Adrenal gland (tissue), 12 donors: Measurements from ENCODE around the gene CDKN1A. TPM values are rescaled to one million over a fixed set of nuclear protein-coding genes. Genes with fewer than 3 reads are reported as not detected.

ENCODE experiments used
- DNase-seq, 7 donors: peaks; one replicate each; pipeline ENCODE4 v3.0.0-alpha.2; 2019 to 2020
- H3K27ac ChIP-seq, 5 donors: fragments of 200-600 bp; sonication (generic) in 4 of 5; 1 replicate in 3 of 5; 2 replicates in 2 of 5; pipeline versions ENCODE4 v1.5.1 to v1.8.0; 2016 to 2020; ENCODE audit warnings: mild to moderate bottlenecking in 1 of 5
- H3K27me3 ChIP-seq: fragments of 200-600 bp; 2 replicates; pipeline ENCODE4 v1.8.0; 2021
- H3K36me3 ChIP-seq, 2 donors: fragments of 200-600 bp; replicated peaks in 1 of 2; 1 replicate in 1 of 2; 2 replicates in 1 of 2; pipeline versions ENCODE4 v1.5.1 to v1.8.0; 2018 to 2022
- H3K4me1 ChIP-seq, 2 donors: fragments of 200-600 bp; replicated peaks in 1 of 2; 1 replicate in 1 of 2; 2 replicates in 1 of 2; pipeline versions ENCODE4 v1.5.1 to v1.8.0; 2018 to 2021
- H3K4me3 ChIP-seq, 4 donors: fragments of 200-600 bp; sonication (generic) in 3 of 4; one replicate each; pipeline ENCODE4 v1.5.1; 2016 to 2018
- H3K9me3 ChIP-seq, 3 donors: fragments of 200-600 bp; sonication (generic) in 1 of 3; replicated peaks in 1 of 3; 1 replicate in 2 of 3; 2 replicates in 1 of 3; pipeline versions ENCODE4 v1.5.1 to v1.8.0; 2016 to 2021
- CTCF ChIP-seq, 6 experiments: fragments of 450-650 bp in 4 of 6; fragments of 200-600 bp in 2 of 6; sonication (generic) in 1 of 6; IDR thresholded peaks; 1 replicate in 5 of 6; 2 replicates in 1 of 6; pipeline versions ENCODE4 v1.5.1 to v1.8.0; 2016 to 2021; ENCODE audit warnings: antibody characterized with exemption in 6 of 6, mild to moderate bottlenecking in 2 of 6, moderate library complexity in 1 of 6
- POLR2A ChIP-seq, 2 donors: fragments of 450-650 bp; IDR thresholded peaks; one replicate each; pipeline ENCODE4 v1.6.1; 2017; ENCODE audit warnings: antibody characterized with exemption in 2 of 2, mild to moderate bottlenecking in 2 of 2, moderate library complexity in 1 of 2
- WGBS, 4 donors: extraction: QIAGEN DNeasy Blood & Tissue Kit in 2 of 4; methylation state at CpG; one replicate each; pipeline versions ENCODE4 v1.1.5 to v1.1.7; 2013 to 2017; 5-methylcytosine and 5-hydroxymethylcytosine counted together
- intact Hi-C, 2 donors: fragments of 100-400 bp; cut with DNase I; formaldehyde crosslinking; loops; one replicate each; pipeline versions ENCODE4 v1.14.1 to v1.15.0; 2022 to 2023
- polyA plus RNA-seq, 3 donors: library from polyadenylated mRNA; stranded (reverse); fragments of 200-250 nt in 2 of 3; fragments of 350-450 nt in 1 of 3; fragmentation: Illumina TruSeq in 1 of 3; extraction: RNeasy Lipid Tissue Mini Kit (QIAGEN cat#74804) in 1 of 3; gene quantifications; one replicate each; pipeline ENCODE4 v1.2.3, GENCODE V29; 2013 to 2014
- total RNA-seq, 9 donors: library from RNA; depleted of rRNA in 4 of 9; stranded (reverse); fragments of >200 nt in 4 of 9; fragments of 120-200 nt in 1 of 9; fragmentation: NEBNext Ultra II Directional in 1 of 9; extraction: Animal tissue kit (Norgen Biotek cat#: 25700) in 1 of 9; gene quantifications; one replicate each; pipeline versions ENCODE4 v1.1.0 to v1.2.4, GENCODE V29; 2013 to 2023
- donor health status: healthy with polysubstance abuse.
- donor health status: Bipolar disorder and iron deficiency.
- donor health status: DM: yes; HTN: yes; CAD: no.
- donor health status: DM: no; HTN: no; CAD: no.
- donor health status: DM: no; HTN: no; CAD: no.
- donor health status: DM: yes; HTN: yes; CAD: no.

CDKN1A gene
- total and polyA plus RNA-seq, 12 donors, result 18.8 to 154 (median 67.3) TPM

- no peaks in the 10 kb centered on the region for H3K9me3 ChIP-seq
- DNase-seq, result no peak
- no peak for TF ChIP-seq POLR2A (IDR thresholded peaks at IDR 0.05)
- TF ChIP-seq CTCF (IDR thresholded peaks at IDR 0.05), result no peak
- H3K27me3 ChIP-seq, result no peaks in the 10 kb centered on the region
- H3K4me1 ChIP-seq, result no peaks in the 10 kb centered on the region
- H3K27ac ChIP-seq, result no peak overlapping the region
- 60 to 78% (median 70%) methylated on average over 1 of the region's 1 CpG for WGBS, 4 donors
- no peaks in the 10 kb centered on the region for H3K36me3 ChIP-seq
- no peak overlapping the region for H3K4me3 ChIP-seq
- intact Hi-C loops, result no loop called here
Observed at GRCh38 chr6:36706339-36706738, 27.8 kb downstream of the CDKN1A start.

- WGBS, 4 donors, result 87 to 91% (median 90%) methylated on average over 4 of the region's 4 CpGs
- Histone ChIP-seq H3K4me1 (no peaks in the 10 kb centered on the region), H3K27ac (no peak overlapping the region), H3K9me3 (no peaks in the 10 kb centered on the region), H3K36me3 (no peaks in the 10 kb centered on the region), H3K27me3 (no peaks in the 10 kb centered on the region), H3K4me3 (no peak overlapping the region)
- TF ChIP-seq CTCF (IDR thresholded peaks at IDR 0.05) (no peak), POLR2A (IDR thresholded peaks at IDR 0.05) (no peak)
- DNase-seq, result no peak
- intact Hi-C loops, result no loop called here
Observed at GRCh38 chr6:36712816-36713215, 34.3 kb downstream of the CDKN1A start.

- no peak for DNase-seq
- Histone ChIP-seq H3K9me3 (no peaks in the 10 kb centered on the region), H3K4me3 (no peak overlapping the region), H3K36me3 (no peaks in the 10 kb centered on the region), H3K4me1 (no peaks in the 10 kb centered on the region), H3K27me3 (no peaks in the 10 kb centered on the region), H3K27ac (no peak overlapping the region)
- intact Hi-C loops, result no loop called here
- TF ChIP-seq POLR2A (IDR thresholded peaks at IDR 0.05) (no peak), CTCF (IDR thresholded peaks at IDR 0.05) (no peak)
- WGBS, 4 donors, result 85 to 92% (median 88%) methylated on average over 8 of the region's 8 CpGs
Observed at GRCh38 chr6:36713846-36714245, 35.3 kb downstream of the CDKN1A start.

- H3K36me3 ChIP-seq, result no peaks in the 10 kb centered on the region
- no peaks in the 10 kb centered on the region for H3K9me3 ChIP-seq
- no peak overlapping the region for H3K4me3 ChIP-seq
- H3K27me3 ChIP-seq, result no peaks in the 10 kb centered on the region
- 82 to 87% (median 85%) methylated on average over 10 of the region's 10 CpGs for WGBS, 4 donors
- intact Hi-C loops, result no loop called here
- no peak overlapping the region for H3K27ac ChIP-seq
- no peaks in the 10 kb centered on the region for H3K4me1 ChIP-seq
- no peak for TF ChIP-seq CTCF (IDR thresholded peaks at IDR 0.05)
- no peak for TF ChIP-seq POLR2A (IDR thresholded peaks at IDR 0.05)
- DNase-seq, result no peak
Observed at GRCh38 chr6:36714511-36714910, 36.0 kb downstream of the CDKN1A start.
